Panc1 (cell line): ENCODE measurements around the gene KIF26A. TPM values are rescaled to one million over a fixed set of nuclear protein-coding genes. Genes with fewer than 3 reads are reported as not detected.

Experiments used
- ATAC-seq: fragments of 200-7000 bp; cut with Tn5 transposase; 2 replicates; pipeline ENCODE4 v1.9.1; 2020; ENCODE audit warnings: mild to moderate bottlenecking, moderate library complexity
- BruUV-seq: library from RNA; stranded (reverse); fragments of 400-500 nt; replicated peaks from 2 replicates; lab custom pipeline; 2021; lab: Mats Ljungman, UMichigan
- CTCF ChIA-PET: fragments of 300-600 bp; sonication (Branson Sonifier 250); formaldehyde crosslinking; loops from one replicate; lab custom pipeline; 2022; ENCODE audit warnings: antibody characterized with exemption; lab: Charles Lee
- POLR2A ChIA-PET: fragments of 300-600 bp; sonication (Branson Sonifier 250); formaldehyde crosslinking; loops from one replicate; lab custom pipeline; 2022; ENCODE audit warnings: antibody characterized with exemption; lab: Charles Lee
- DNase-seq: peaks from one replicate; pipeline ENCODE4 v3.0.0-alpha.2; 2010; ENCODE audit warnings: low read depth, low spot score
- H3K27ac ChIP-seq: 2 replicates; pipeline ENCODE4 v1.5.1; 2011; ENCODE audit warnings: mild to moderate bottlenecking, low read length, inconsistent platforms
- H3K27me3 ChIP-seq: fragments of 200-500 bp; sonication (Bioruptor generic); 2 replicates; pipeline ENCODE4 v1.6.0; 2014; ENCODE audit warnings: low read length, inconsistent platforms; ENCODE audit not compliant: control insufficient read depth, insufficient read depth
- H3K36me3 ChIP-seq: fragments of 200-500 bp; sonication (Bioruptor generic); 2 replicates; pipeline ENCODE4 v1.5.1; 2014; ENCODE audit warnings: inconsistent platforms, mild to moderate bottlenecking, low read length, moderate library complexity; ENCODE audit not compliant: control insufficient read depth, insufficient read depth
- H3K4me1 ChIP-seq: 2 replicates; pipeline ENCODE4 v1.5.1; 2011; ENCODE audit warnings: inconsistent platforms, mild to moderate bottlenecking, low read length, moderate library complexity; ENCODE audit not compliant: control insufficient read depth, insufficient read depth
- H3K4me3 ChIP-seq, 2 experiments: 2 replicates each; pipeline ENCODE4 v1.5.1; 2011 to 2012; ENCODE audit warnings: low read depth in 2 of 2, low read length in 2 of 2, mild to moderate bottlenecking in 2 of 2, inconsistent platforms in 1 of 2, moderate library complexity in 1 of 2
- H3K9me3 ChIP-seq: fragments of 200-500 bp; sonication (Bioruptor generic); 2 replicates; pipeline ENCODE4 v1.5.1; 2014; ENCODE audit warnings: low read depth, mild to moderate bottlenecking, inconsistent platforms, low read length, moderate library complexity; ENCODE audit not compliant: control insufficient read depth, insufficient read depth
- POLR2AphosphoS5 ChIP-seq: IDR thresholded peaks from 2 replicates; pipeline ENCODE4 v1.6.1; 2012; ENCODE audit warnings: mild to moderate bottlenecking, low read depth, low read length, moderate library complexity
- SIN3A ChIP-seq: IDR thresholded peaks from 2 replicates; pipeline ENCODE4 v1.6.1; 2012; ENCODE audit warnings: low read depth, mild to moderate bottlenecking, low read length, moderate library complexity, borderline replicate concordance; ENCODE audit not compliant: insufficient read depth
- TCF7L2 ChIP-seq: IDR thresholded peaks from 2 replicates; pipeline ENCODE4 v1.6.1; 2011; ENCODE audit warnings: mild to moderate bottlenecking, low read depth, low read length, inconsistent platforms
- in situ Hi-C: cut with HindIII; loops from 2 replicates; pipeline ENCODE4 v1.10.0; 2016; ENCODE audit warnings: low sequenced_read_pairs, low pct_unique_long_range_greater_than_20kb
- intact Hi-C: fragments of 100-400 bp; cut with micrococcal nuclease; formaldehyde crosslinking; loops from one replicate; pipeline ENCODE4 v1.10.0; 2022; ENCODE audit not compliant: unreplicated experiment
- total RNA-seq: library from RNA; stranded (reverse); gene quantifications from one replicate; pipeline ENCODE4 v1.2.1, GENCODE V29; 2021; ENCODE audit not compliant: unreplicated experiment
- TF ChIP-seq, protein P1 (sequence below): fragments of 450-650 bp; IDR thresholded peaks from 2 replicates; pipeline ENCODE4 v1.5.1; 2017; ENCODE audit warnings: mild to moderate bottlenecking
- TF ChIP-seq, protein P2 (sequence below), 2 experiments: IDR thresholded peaks; 2 replicates each; pipeline ENCODE4 v1.6.1; 2011 to 2012; ENCODE audit warnings: low read depth in 2 of 2, control low read depth in 1 of 2, low read length in 1 of 2, mild to moderate bottlenecking in 1 of 2, moderate library complexity in 1 of 2; ENCODE audit not compliant: insufficient read depth in 1 of 2

Gene KIF26A
- total RNA-seq, 1 experiment from 2014 or later, result 4.4 TPM

DNA sequence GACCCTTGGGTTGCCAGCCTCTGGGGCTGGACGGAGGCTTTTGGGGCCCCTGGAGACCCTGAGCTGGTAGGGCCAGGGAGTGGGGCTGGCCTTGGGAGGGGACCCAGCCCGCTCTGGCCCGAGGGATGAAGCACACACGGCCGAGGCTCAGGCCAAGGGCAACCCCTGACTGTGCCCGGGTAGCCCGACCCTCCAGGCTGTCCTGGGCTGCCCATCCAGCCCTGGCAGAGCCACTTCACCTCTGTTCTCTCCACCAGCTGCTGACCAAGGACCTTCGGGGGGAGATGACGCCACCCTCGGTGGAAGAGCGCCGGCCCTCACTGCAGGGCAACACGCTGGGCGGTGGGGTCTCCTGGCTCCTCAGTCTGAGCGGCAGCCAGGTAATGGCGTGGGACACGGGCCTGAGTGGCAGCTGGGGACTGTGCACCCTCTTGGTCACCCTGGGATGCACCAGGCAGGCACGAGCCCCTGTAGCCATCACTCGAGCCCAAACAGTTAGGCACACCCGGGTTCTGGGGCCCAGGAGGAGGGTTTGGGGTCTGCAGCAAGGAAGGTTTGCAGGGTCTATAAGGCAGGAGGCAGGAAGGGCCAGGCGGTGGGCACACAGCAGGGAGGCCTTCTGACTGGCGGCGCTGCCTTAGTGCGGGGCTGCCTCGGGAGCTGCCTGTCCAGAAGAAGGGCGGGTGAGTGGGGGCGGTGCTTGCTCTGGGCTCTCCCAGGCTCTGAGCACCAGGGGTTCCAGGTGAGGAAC lies 33.1 kb upstream of the KIF26A start:
- no peaks in the 10 kb centered on the region for H3K9me3 ChIP-seq
- no peaks in the 10 kb centered on the region for H3K27me3 ChIP-seq
- DNase-seq (no peak), ATAC-seq (no peak)
- no TSS peak for BruUV-seq
- in situ Hi-C loops, result no loop called here
- no peak overlapping the region for H3K4me3 ChIP-seq
- TF ChIP-seq TCF7L2, result no peak
- TF ChIP-seq, protein P1, sequence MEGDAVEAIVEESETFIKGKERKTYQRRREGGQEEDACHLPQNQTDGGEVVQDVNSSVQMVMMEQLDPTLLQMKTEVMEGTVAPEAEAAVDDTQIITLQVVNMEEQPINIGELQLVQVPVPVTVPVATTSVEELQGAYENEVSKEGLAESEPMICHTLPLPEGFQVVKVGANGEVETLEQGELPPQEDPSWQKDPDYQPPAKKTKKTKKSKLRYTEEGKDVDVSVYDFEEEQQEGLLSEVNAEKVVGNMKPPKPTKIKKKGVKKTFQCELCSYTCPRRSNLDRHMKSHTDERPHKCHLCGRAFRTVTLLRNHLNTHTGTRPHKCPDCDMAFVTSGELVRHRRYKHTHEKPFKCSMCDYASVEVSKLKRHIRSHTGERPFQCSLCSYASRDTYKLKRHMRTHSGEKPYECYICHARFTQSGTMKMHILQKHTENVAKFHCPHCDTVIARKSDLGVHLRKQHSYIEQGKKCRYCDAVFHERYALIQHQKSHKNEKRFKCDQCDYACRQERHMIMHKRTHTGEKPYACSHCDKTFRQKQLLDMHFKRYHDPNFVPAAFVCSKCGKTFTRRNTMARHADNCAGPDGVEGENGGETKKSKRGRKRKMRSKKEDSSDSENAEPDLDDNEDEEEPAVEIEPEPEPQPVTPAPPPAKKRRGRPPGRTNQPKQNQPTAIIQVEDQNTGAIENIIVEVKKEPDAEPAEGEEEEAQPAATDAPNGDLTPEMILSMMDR, result no peak
- no peak for TF ChIP-seq SIN3A
- no peak for TF ChIP-seq POLR2AphosphoS5
- TF ChIP-seq, protein P2, sequence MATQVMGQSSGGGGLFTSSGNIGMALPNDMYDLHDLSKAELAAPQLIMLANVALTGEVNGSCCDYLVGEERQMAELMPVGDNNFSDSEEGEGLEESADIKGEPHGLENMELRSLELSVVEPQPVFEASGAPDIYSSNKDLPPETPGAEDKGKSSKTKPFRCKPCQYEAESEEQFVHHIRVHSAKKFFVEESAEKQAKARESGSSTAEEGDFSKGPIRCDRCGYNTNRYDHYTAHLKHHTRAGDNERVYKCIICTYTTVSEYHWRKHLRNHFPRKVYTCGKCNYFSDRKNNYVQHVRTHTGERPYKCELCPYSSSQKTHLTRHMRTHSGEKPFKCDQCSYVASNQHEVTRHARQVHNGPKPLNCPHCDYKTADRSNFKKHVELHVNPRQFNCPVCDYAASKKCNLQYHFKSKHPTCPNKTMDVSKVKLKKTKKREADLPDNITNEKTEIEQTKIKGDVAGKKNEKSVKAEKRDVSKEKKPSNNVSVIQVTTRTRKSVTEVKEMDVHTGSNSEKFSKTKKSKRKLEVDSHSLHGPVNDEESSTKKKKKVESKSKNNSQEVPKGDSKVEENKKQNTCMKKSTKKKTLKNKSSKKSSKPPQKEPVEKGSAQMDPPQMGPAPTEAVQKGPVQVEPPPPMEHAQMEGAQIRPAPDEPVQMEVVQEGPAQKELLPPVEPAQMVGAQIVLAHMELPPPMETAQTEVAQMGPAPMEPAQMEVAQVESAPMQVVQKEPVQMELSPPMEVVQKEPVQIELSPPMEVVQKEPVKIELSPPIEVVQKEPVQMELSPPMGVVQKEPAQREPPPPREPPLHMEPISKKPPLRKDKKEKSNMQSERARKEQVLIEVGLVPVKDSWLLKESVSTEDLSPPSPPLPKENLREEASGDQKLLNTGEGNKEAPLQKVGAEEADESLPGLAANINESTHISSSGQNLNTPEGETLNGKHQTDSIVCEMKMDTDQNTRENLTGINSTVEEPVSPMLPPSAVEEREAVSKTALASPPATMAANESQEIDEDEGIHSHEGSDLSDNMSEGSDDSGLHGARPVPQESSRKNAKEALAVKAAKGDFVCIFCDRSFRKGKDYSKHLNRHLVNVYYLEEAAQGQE (IDR thresholded peaks at IDR 0.05; ENCODE audit: insufficient read depth in 1 of 2, low read depth in 2 of 2, low read length in 1 of 2), result no peak
- intact Hi-C loops, result no loop called here
- H3K4me1 ChIP-seq, result no peaks in the 10 kb centered on the region
- H3K36me3 ChIP-seq, result no peaks in the 10 kb centered on the region
- CTCF ChIA-PET, result no interaction called here
- POLR2A ChIA-PET, result no interaction called here
- H3K27ac ChIP-seq, result no peak overlapping the region

DNA sequence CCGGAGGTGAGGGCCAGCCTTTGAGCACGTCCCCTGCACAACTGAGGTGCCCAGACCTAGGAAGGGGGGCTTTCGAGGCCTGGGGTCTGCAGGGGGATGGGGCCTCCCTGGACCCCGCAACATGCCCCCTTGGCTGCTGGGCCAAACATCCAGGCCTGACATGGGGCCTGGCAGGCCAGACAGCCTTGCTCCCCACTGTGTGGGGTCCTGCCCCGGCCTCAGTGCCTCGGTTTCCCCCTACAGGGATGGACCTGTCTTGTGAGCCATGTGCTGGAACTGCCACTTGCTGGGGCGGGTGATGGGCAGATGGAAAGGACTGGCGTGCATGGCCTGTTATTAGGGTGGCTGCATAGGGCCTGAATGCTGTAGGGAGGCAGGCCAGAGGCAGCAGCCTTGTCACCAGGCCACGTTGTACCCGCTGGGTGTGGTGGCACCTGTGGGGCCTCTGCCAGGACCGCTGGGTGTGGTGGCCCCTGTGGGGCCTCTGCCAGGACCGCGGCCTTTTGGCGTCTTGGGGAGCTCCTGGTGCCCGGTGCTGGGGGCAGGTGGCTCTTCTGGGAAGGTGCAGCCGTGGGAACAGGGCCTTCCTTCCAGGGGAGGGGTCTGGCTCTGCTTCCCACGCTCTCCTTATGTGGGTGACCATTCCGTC lies 32.4 kb upstream of the KIF26A start:
- no peak overlapping the region for H3K4me3 ChIP-seq
- ChIA-PET CTCF (no interaction called here), POLR2A (no interaction called here)
- no peaks in the 10 kb centered on the region for H3K27me3 ChIP-seq
- no peaks in the 10 kb centered on the region for H3K4me1 ChIP-seq
- H3K36me3 ChIP-seq, result no peaks in the 10 kb centered on the region
- no peak for DNase-seq
- no peak overlapping the region for H3K27ac ChIP-seq
- no peak for ATAC-seq
- H3K9me3 ChIP-seq, result no peaks in the 10 kb centered on the region
- in situ Hi-C loops (no loop called here), intact Hi-C loops (no loop called here)
- no TSS peak for BruUV-seq
- TF ChIP-seq, protein P1, result no peak
- TF ChIP-seq SIN3A (no peak), POLR2AphosphoS5 (no peak), TCF7L2 (no peak)
- TF ChIP-seq, protein P2 (IDR thresholded peaks at IDR 0.05; ENCODE audit: insufficient read depth in 1 of 2, low read depth in 2 of 2, low read length in 1 of 2), result no peak
